Stimulated activated CD8-positive, alpha-beta memory T cell treated with anti-CD3 and anti-CD28 coated beads, Interleukin-12 subunit alpha, Interleukin-12 subunit beta, amount 100 ng/mL, for 24 hours (primary cell): ENCODE data around the gene HDGFL3.
"Not testable (repeated sequence)": the region's sequence is repeated elsewhere in the genome, so short reads cannot be mapped to it uniquely, and the experiment has no call there.

Experiments
- DNase-seq: peaks from one replicate; pipeline ENCODE4 v3.0.0-alpha.2; 2020; ENCODE audit errors: extremely low read depth

Gene HDGFL3

GRCh38 chr15:83207660-83208366, at the start of gene HDGFL3:
TSS of gene HDGFL3 (minus strand) at chr15:83207823. CDS start at chr15:83207414, 409 bp downstream.
- DNase-seq, result no peak

- no peak for DNase-seq
Measured at GRCh38 chr15:83250781-83251180, 43.2 kb upstream of the HDGFL3 start.

- no peak for DNase-seq
Measured at GRCh38 chr15:83249030-83249343, 41.4 kb upstream of the HDGFL3 start.

- DNase-seq, result no peak
Measured at GRCh38 chr15:83248151-83249029, 40.8 kb upstream of the HDGFL3 start.

- DNase-seq, result no peak
Measured at GRCh38 chr15:83243634-83244033, 36.0 kb upstream of the HDGFL3 start.

GRCh38 chr15:83230242-83230641, 22.6 kb upstream of the HDGFL3 start:
- DNase-seq, result no peak

GRCh38 chr15:83225449-83225848, 17.8 kb upstream of the HDGFL3 start:
- no peak for DNase-seq

- DNase-seq, result not testable (repeated sequence)
Measured at GRCh38 chr15:83221781-83222180, 14.2 kb upstream of the HDGFL3 start.

GRCh38 chr15:83219026-83219425, 11.4 kb upstream of the HDGFL3 start:
- no peak for DNase-seq

GRCh38 chr15:83215306-83215705, 7.7 kb upstream of the HDGFL3 start:
- no peak for DNase-seq

- DNase-seq, result no peak
Measured at GRCh38 chr15:83210619-83211018, 3.0 kb upstream of the HDGFL3 start.

- DNase-seq, result no peak
Measured at GRCh38 chr15:83209333-83209732, 1.7 kb upstream of the HDGFL3 start.

- DNase-seq, result no peak
Measured at GRCh38 chr15:83208367-83208661, 691 bp upstream of the HDGFL3 start.

- DNase-seq, result no peak
Measured at GRCh38 chr15:83207009-83207659, 489 bp downstream of the HDGFL3 start.

GRCh38 chr15:83206526-83207008, 1.1 kb downstream of the HDGFL3 start:
- no peak for DNase-seq

GRCh38 chr15:83205725-83206324, 1.8 kb downstream of the HDGFL3 start:
- no peak for DNase-seq

GRCh38 chr15:83204697-83205096, 2.9 kb downstream of the HDGFL3 start:
- DNase-seq, result no peak

GRCh38 chr15:83203543-83203942, 4.1 kb downstream of the HDGFL3 start:
- DNase-seq, result no peak

GRCh38 chr15:83200589-83200988, 7.0 kb downstream of the HDGFL3 start:
- no peak for DNase-seq

GRCh38 chr15:83200162-83200561, 7.5 kb downstream of the HDGFL3 start:
- DNase-seq, result no peak

- DNase-seq, result no peak
Measured at GRCh38 chr15:83199288-83199687, 8.3 kb downstream of the HDGFL3 start.

GRCh38 chr15:83198476-83198875, 9.1 kb downstream of the HDGFL3 start:
- no peak for DNase-seq
